B cell (primary cell): ENCODE results near the gene EXOC6. TPM values are rescaled to one million over a fixed set of nuclear protein-coding genes. Genes with fewer than 3 reads are reported as not detected.
"Not testable (repeated sequence)": the region's sequence is repeated elsewhere in the genome, so short reads cannot be mapped to it uniquely, and the experiment has no call there.

Source experiments
- ATAC-seq: fragments of 200-7000 bp; cut with Tn5 transposase; one replicate; pipeline ENCODE4 v1.10.0; 2021; ENCODE audit warnings: low read depth, mild to moderate bottlenecking, moderate number of reproducible peaks, moderate library complexity
- CTCF ChIA-PET: fragments of 350-600 bp; sonication (Branson Sonifier 250); formaldehyde crosslinking; loops from one replicate; lab custom pipeline; 2021; ENCODE audit warnings: antibody characterized with exemption, inconsistent platforms; lab: Charles Lee
- POLR2A ChIA-PET: fragments of 350-600 bp; sonication (Branson Sonifier 250); formaldehyde crosslinking; loops from one replicate; lab custom pipeline; 2021; ENCODE audit warnings: antibody characterized with exemption; lab: Charles Lee
- DNase-seq: peaks from one replicate; pipeline ENCODE4 v3.0.0; 2013
- H2AFZ ChIP-seq: 2 replicates; pipeline ENCODE4 v1.6.1; 2012; ENCODE audit warnings: mild to moderate bottlenecking, low read depth, low read length; ENCODE audit not compliant: insufficient read depth, poor library complexity, severe bottlenecking
- H3K27ac ChIP-seq, 2 donors: 1 replicate in 1 of 2; 2 replicates in 1 of 2; pipeline ENCODE4 v1.5.1; 2012 to 2013; ENCODE audit warnings: low read length in 2 of 2, mild to moderate bottlenecking in 2 of 2, moderate library complexity in 1 of 2
- H3K27me3 ChIP-seq, 4 experiments: fragments of 200-600 bp in 1 of 4; sonication (generic) in 1 of 4; replicated peaks in 1 of 4; 1 replicate in 2 of 4; 2 replicates in 2 of 4; pipeline versions ENCODE4 v1.6.1 to v1.7.0; 2013 to 2016; ENCODE audit warnings: low read length in 3 of 4, mild to moderate bottlenecking in 2 of 4, mixed read lengths in 1 of 4, moderate library complexity in 1 of 4; ENCODE audit not compliant: insufficient read depth in 4 of 4, control insufficient read depth in 3 of 4; ENCODE audit errors: control extremely low read depth in 1 of 4
- H3K36me3 ChIP-seq, 2 experiments: replicated peaks in 1 of 2; 1 replicate in 1 of 2; 2 replicates in 1 of 2; pipeline versions ENCODE4 v1.6.1 to v1.7.1; 2013; ENCODE audit warnings: low read length in 1 of 2; ENCODE audit not compliant: insufficient read depth in 2 of 2, control insufficient read depth in 1 of 2; ENCODE audit errors: control extremely low read depth in 1 of 2, extremely low read depth in 1 of 2
- H3K4me1 ChIP-seq, 2 donors: fragments of 200-600 bp in 1 of 2; sonication (generic) in 1 of 2; 1 replicate in 1 of 2; 2 replicates in 1 of 2; pipeline versions ENCODE4 v1.5.1 to v1.6.1; 2013 to 2017; ENCODE audit warnings: low read length in 2 of 2; ENCODE audit not compliant: control insufficient read depth in 2 of 2, insufficient read depth in 2 of 2
- H3K4me2 ChIP-seq: replicated peaks from 2 replicates; pipeline ENCODE3; 2012; ENCODE audit warnings: mild to moderate bottlenecking, low read depth, low read length; ENCODE audit not compliant: poor library complexity, severe bottlenecking
- H3K4me3 ChIP-seq, 5 experiments: fragments of 200-600 bp in 1 of 5; sonication (generic) in 1 of 5; 1 replicate in 3 of 5; 2 replicates in 2 of 5; pipeline versions ENCODE4 v1.5.1 to v1.7.0; 2011 to 2016; ENCODE audit warnings: low read length in 4 of 5, mild to moderate bottlenecking in 4 of 5, low read depth in 2 of 5, control low read depth in 1 of 5, moderate library complexity in 1 of 5; ENCODE audit not compliant: insufficient read depth in 1 of 5; ENCODE audit errors: control extremely low read depth in 1 of 5, extremely low read depth in 1 of 5
- H3K79me2 ChIP-seq: fragments of 200-600 bp; sonication (generic); one replicate; pipeline ENCODE4 v1.6.0; 2016; ENCODE audit warnings: low read length; ENCODE audit not compliant: control insufficient read depth, insufficient read depth
- H3K9ac ChIP-seq: fragments of 200-600 bp; sonication (generic); 2 replicates; pipeline ENCODE4 v1.6.1; 2017; ENCODE audit warnings: mild to moderate bottlenecking, low read length, moderate library complexity
- H3K9me3 ChIP-seq, 3 donors: one replicate each; pipeline versions ENCODE4 v1.6.1 to v1.7.1; 2013; ENCODE audit warnings: low read length in 2 of 3; ENCODE audit not compliant: control insufficient read depth in 2 of 3, insufficient read depth in 1 of 3; ENCODE audit errors: control extremely low read depth in 1 of 3
- H4K20me1 ChIP-seq: 2 replicates; pipeline ENCODE4 v1.6.0; 2012; ENCODE audit warnings: mild to moderate bottlenecking, low read length; ENCODE audit not compliant: insufficient read depth, control insufficient read depth, poor library complexity, severe bottlenecking
- H3K27ac Mint-ChIP-seq: one replicate; pipeline ENCODE4 v1.8.0; 2021; ENCODE audit warnings: mixed read lengths
- H3K27me3 Mint-ChIP-seq: one replicate; pipeline ENCODE4 v1.8.0; 2021; ENCODE audit warnings: mixed read lengths
- H3K4me1 Mint-ChIP-seq: one replicate; pipeline ENCODE4 v1.8.0; 2021; ENCODE audit warnings: mixed read lengths
- H3K4me3 Mint-ChIP-seq: one replicate; pipeline ENCODE4 v1.8.0; 2021; ENCODE audit warnings: mixed read lengths
- H3K9me3 Mint-ChIP-seq: one replicate; pipeline ENCODE4 v1.8.0; 2022; ENCODE audit warnings: mixed read lengths; ENCODE audit not compliant: insufficient read depth
- CTCF ChIP-seq: fragments of 200-600 bp; IDR thresholded peaks from one replicate; pipeline ENCODE4 v1.8.0; 2022; ENCODE audit warnings: antibody characterized with exemption, mild to moderate bottlenecking
- EZH2 ChIP-seq: IDR thresholded peaks from 2 replicates; pipeline ENCODE4 v1.6.1; 2012; ENCODE audit warnings: borderline replicate concordance, low read depth, mild to moderate bottlenecking, moderate library complexity, low read length; ENCODE audit not compliant: insufficient read depth, poor library complexity, severe bottlenecking
- WGBS: methylation state at CpG from one replicate; pipeline ENCODE4 v1.1.5; 2013; ENCODE audit warnings: missing lambda C conversion rate; ENCODE audit not compliant: insufficient coverage; 5-methylcytosine and 5-hydroxymethylcytosine counted together
- intact Hi-C: fragments of 100-400 bp; cut with micrococcal nuclease; formaldehyde crosslinking; loops from one replicate; pipeline ENCODE4 v1.10.0; 2022
- polyA plus RNA-seq: library from polyadenylated mRNA; depleted of rRNA; stranded (reverse); fragments of >200 nt; gene quantifications from 2 replicates; pipeline ENCODE4 v1.2.3, GENCODE V29; 2012
- total RNA-seq, 2 donors: library from RNA; stranded (reverse); fragments of 120-200 nt in 1 of 2; gene quantifications; 1 replicate in 1 of 2; 2 replicates in 1 of 2; pipeline versions ENCODE4 v1.2.3 to v1.2.4, GENCODE V29; 2013 to 2022

Gene EXOC6
- total and polyA plus RNA-seq, 2 donors (not counting 1 experiment from before 2014, with no cell fraction given), result 7.9 to 22.6 TPM

- DNase-seq (no peak), ATAC-seq (no peak)
- no peaks in the 10 kb centered on the region for H3K79me2 ChIP-seq
- no peak overlapping the region for H3K9ac ChIP-seq
- no peak overlapping the region for H3K4me3 ChIP-seq
- no peaks in the 10 kb centered on the region for H3K9me3 ChIP-seq
- H3K27ac ChIP-seq, result no peak overlapping the region
- H3K4me2 ChIP-seq, result no peak overlapping the region
- Mint-ChIP-seq H3K4me3 (no peak overlapping the region), H3K27ac (no peak overlapping the region), H3K4me1 (no peaks in the 10 kb centered on the region), H3K27me3 (no peaks in the 10 kb centered on the region), H3K9me3 (no peaks in the 10 kb centered on the region)
- TF ChIP-seq EZH2 (no peak), CTCF (no peak)
- WGBS, result 100% methylated on average over 1 of the region's 3 CpGs
- CTCF ChIA-PET, result no interaction called here
- no peaks in the 10 kb centered on the region for H3K4me1 ChIP-seq
- peaks cover 22 to 36% of the 10 kb centered on the region in 2 experiments for H3K36me3 ChIP-seq
- no peaks in the 10 kb centered on the region for H3K27me3 ChIP-seq
- no peak overlapping the region for H2AFZ ChIP-seq
- POLR2A ChIA-PET, result no interaction called here
- intact Hi-C loops, result no loop called here
- no peaks in the 10 kb centered on the region for H4K20me1 ChIP-seq
Measured at GRCh38 chr10:92946491-92946890, 98.2 kb downstream of the EXOC6 start.

GRCh38 chr10:92952573-92952972, 104.3 kb downstream of the EXOC6 start:
- intact Hi-C loops, H3K4me1 ChIP-seq, H3K9me3 ChIP-seq, H3K27ac ChIP-seq, H2AFZ ChIP-seq, H4K20me1 ChIP-seq, H3K27me3 ChIP-seq, DNase-seq, H3K4me3 ChIP-seq, H3K4me2 ChIP-seq, H3K9me3 Mint-ChIP-seq, H3K4me1 Mint-ChIP-seq, POLR2A ChIA-PET, H3K27me3 Mint-ChIP-seq, H3K4me3 Mint-ChIP-seq, H3K27ac Mint-ChIP-seq, H3K79me2 ChIP-seq, ATAC-seq, H3K9ac ChIP-seq: not testable (repeated sequence)
- CTCF ChIA-PET, result interaction anchor here (2.3 kb wide), 1 partner anchor 12 kb away, joined by 7 read pairs; no protein-coding TSS in a partner anchor
- peaks cover 13 to 35% of the 10 kb centered on the region in 2 experiments for H3K36me3 ChIP-seq
